ENCODE data around the gene FBXW8.
A peak's percentile ranks its signal among the peaks of the same experiment; 100 is the strongest.

FBXW8 gene

GRCh38 chr12:117060929-117061305 lies 150.2 kb downstream of the FBXW8 start:
- DNase-seq: no peak

GRCh38 chr12:117061555-117062079 lies 150.9 kb downstream of the FBXW8 start:
- no peak for DNase-seq

GRCh38 chr12:117063162-117063911 lies 152.6 kb downstream of the FBXW8 start:
- no peak for DNase-seq

- DNase-seq: no peak
Measured at GRCh38 chr12:117064049-117064448, 153.3 kb downstream of the FBXW8 start.

- no peak for DNase-seq
Measured at GRCh38 chr12:117064596-117064995, 153.8 kb downstream of the FBXW8 start.

GRCh38 chr12:117067016-117067415 lies 156.3 kb downstream of the FBXW8 start:
- DNase-seq: no peak

- no peak for DNase-seq
Measured at GRCh38 chr12:117067638-117068037, 156.9 kb downstream of the FBXW8 start.

GRCh38 chr12:117068492-117068891 lies 157.7 kb downstream of the FBXW8 start:
- no peak for DNase-seq

GRCh38 chr12:117069101-117069797 lies 158.5 kb downstream of the FBXW8 start:
- no peak for DNase-seq

GRCh38 chr12:117069926-117070900 lies 159.5 kb downstream of the FBXW8 start:
- DNase-seq: no peak

GRCh38 chr12:117071009-117071408 lies 160.3 kb downstream of the FBXW8 start:
- no peak for DNase-seq

- no peak for DNase-seq
Measured at GRCh38 chr12:117072106-117072505, 161.4 kb downstream of the FBXW8 start.

GRCh38 chr12:117072736-117073490 lies 162.2 kb downstream of the FBXW8 start:
- no peak for DNase-seq

- DNase-seq: no peak
Measured at GRCh38 chr12:117073611-117074010, 162.9 kb downstream of the FBXW8 start.

- no peak for DNase-seq
Measured at GRCh38 chr12:117076410-117077372, 165.9 kb downstream of the FBXW8 start.

GRCh38 chr12:117079487-117079886 lies 168.7 kb downstream of the FBXW8 start:
- DNase-seq: no peak

- DNase-seq: peak in 1 of 2 experiments; percentile 49
Measured at GRCh38 chr12:117080661-117081144, 170.0 kb downstream of the FBXW8 start.
